ENCODE data around the gene TBC1D3K. TPM values are rescaled to one million over a fixed set of nuclear protein-coding genes. Genes with fewer than 3 reads are reported as not detected.
"Not testable (repeated sequence)": the region's sequence is repeated elsewhere in the genome, so short reads cannot be mapped to it uniquely, and the experiment has no call there.

TBC1D3K gene
- not detected for total RNA-seq

DNA sequence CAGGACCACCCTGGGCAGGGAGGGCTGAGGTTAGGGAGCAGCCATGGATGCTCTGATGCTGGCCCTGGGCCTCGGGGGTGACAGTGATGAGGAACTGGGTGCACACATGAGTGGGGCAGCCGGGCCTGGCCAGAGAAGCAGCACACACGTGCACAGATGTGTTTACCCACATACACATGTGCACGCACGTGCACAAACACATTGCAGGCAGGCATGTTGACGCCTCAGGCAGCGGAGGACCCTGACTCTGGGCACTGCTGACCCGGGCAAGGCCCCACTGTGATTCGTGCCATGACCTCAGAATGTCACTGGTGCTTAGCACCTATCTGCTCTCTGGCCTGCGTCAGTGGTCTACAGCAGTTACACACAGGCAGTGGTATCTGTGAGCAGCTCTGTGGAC lies at the start of gene TBC1D3K:
TSS of gene TBC1D3K (plus strand) at position 301 of the 400 bp plus-strand sequence. CDS start 1,585 bp downstream, outside the sequence.
- DNase-seq (ENCODE audit: low spot score) = not testable (repeated sequence)

DNA sequence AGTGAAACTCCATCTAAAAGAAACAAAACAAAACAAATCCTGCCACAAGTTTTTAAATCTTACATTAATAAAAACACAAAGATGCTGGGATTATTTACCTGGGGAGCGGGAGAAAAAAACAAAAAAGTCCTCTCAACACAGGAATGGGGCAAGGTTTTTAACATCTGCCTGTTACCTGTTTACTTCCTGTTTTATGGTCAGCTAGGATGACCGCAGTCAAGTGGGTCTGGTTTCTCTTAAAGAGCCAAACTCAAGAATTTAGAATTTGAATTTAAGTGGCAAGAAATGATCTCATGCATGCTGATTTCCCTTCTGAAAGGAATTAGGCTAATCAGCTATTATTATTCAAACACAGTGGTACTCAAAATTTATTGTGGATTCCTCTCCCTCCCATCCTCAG lies 39.7 kb upstream of the TBC1D3K start:
- no peak for DNase-seq (ENCODE audit: low spot score)

DNA sequence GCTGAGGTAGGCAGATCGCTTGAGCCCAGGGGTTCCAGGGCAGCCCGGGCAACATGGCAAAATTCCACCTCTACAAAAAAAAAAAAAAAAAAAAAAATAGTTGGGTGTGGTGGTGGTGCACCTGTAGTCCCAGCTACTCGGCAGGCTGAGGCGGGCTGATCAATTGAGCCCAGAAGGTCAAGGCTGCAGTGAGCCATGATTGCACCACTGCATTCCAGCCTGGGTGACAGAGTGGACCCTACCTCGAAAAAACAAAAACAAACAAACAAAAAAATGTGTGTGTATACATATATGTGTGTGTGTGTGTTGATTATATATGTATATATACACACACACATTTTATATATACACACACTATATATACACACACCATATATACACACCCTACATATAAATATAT lies 39.1 kb upstream of the TBC1D3K start:
- no peak for DNase-seq (ENCODE audit: low spot score)

DNA sequence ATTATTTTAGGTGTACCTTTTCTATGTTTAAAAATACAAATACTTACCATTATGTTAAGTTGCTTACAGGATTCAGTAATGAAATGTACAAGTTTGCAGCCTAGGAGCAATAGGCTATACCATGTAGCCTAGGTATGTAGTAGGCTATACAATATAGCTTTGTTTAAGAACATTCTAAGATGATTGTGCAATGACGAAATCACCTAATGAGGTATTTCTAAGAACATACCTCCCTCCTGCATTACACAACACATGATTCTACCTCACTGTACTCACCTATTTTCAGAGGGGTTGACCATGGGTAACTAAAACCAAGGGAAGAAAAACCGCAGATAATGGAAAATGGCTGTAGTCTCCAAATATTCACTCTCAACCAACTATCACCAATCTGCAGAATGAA lies 35.3 kb upstream of the TBC1D3K start:
- no peak for DNase-seq (ENCODE audit: low spot score)

DNA sequence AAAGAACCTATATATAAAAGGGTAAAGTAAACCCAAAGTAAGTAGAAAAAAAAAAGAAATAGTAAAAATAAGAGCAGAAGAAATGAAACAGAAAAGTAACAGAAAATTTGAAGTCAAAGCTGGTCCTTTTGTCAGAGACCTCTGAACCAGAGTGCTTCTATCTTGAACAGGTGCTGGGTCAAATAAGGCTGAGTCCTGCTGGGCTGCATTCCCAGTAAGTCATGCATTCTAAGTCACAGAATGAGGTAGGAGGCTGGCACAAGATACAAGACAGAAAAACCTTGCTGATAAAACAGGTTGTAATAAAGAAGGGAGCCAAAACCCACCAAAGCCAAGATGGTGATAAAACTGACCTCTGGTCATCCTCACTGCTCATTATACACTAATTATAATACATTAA lies 27.3 kb upstream of the TBC1D3K start:
- not testable (repeated sequence) for DNase-seq (ENCODE audit: low spot score)

Other genes with a start within 250 kb of the TBC1D3K start
- 31.5 TPM for gene HNF1B, start 179.4 kb upstream of the TBC1D3K start, total RNA-seq
- gene TBC1D3L, start 64.6 kb downstream of the TBC1D3K start, total RNA-seq = 30.4 TPM
- 4.0 TPM for gene TBC1D3D, start 79.6 kb downstream of the TBC1D3K start, total RNA-seq
- not detected for gene TBC1D3C, start 144.2 kb downstream of the TBC1D3K start, total RNA-seq
- not detected for gene TBC1D3E, start 203.5 kb downstream of the TBC1D3K start, total RNA-seq

Data from ureter (tissue), 1 donor.